KOPT-K1 (cell line): ENCODE results near the gene SIRT3.

Source experiments
- H3K27ac ChIP-seq: fragments of 200-600 bp; sonication (generic); 2 replicates; pipeline ENCODE4 v1.5.1; 2016; ENCODE audit warnings: antibody characterized with exemption, mild to moderate bottlenecking, low read depth, low read length; ENCODE audit not compliant: poor library complexity, severe bottlenecking
- H3K36me3 ChIP-seq: fragments of 200-600 bp; sonication (generic); 2 replicates; pipeline ENCODE4 v1.5.1; 2017; ENCODE audit warnings: antibody characterized with exemption, mild to moderate bottlenecking, low read length, moderate library complexity; ENCODE audit not compliant: insufficient read depth
- H3K9me3 ChIP-seq: fragments of 200-600 bp; sonication (generic); 2 replicates; pipeline ENCODE4 v1.5.1; 2017; ENCODE audit warnings: antibody characterized with exemption, low read length, mild to moderate bottlenecking; ENCODE audit not compliant: insufficient read depth, poor library complexity, severe bottlenecking

Gene SIRT3

GRCh38 chr11:218815-219593 is 17.1 kb downstream of the SIRT3 start:
- H3K9me3 ChIP-seq = no peaks in the 10 kb centered on the region
- peaks cover 28% of the 10 kb centered on the region for H3K36me3 ChIP-seq
- H3K27ac ChIP-seq = no peak overlapping the region

DNA sequence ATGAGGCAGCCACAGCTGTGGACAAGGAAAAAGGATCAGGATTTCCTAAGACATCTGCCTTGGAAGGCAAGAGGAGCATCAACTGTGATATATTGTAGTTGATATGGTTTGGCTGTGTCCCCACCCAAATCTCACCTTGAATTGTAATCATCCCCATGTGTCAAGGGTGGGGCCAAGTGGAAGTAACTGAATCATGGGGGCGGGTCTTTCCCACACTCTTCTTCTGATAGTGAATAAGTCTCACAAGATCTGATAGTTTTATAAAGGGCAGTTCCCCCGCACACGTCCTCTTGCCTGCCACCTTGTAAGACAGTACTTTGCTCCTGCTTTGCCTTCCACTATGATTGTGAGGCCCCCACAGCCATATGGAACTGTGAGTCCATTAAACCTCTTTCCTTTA is 18.4 kb downstream of the SIRT3 start:
- peaks cover 41% of the 10 kb centered on the region for H3K36me3 ChIP-seq
- H3K9me3 ChIP-seq = no peaks in the 10 kb centered on the region
- H3K27ac ChIP-seq = no peak overlapping the region

DNA sequence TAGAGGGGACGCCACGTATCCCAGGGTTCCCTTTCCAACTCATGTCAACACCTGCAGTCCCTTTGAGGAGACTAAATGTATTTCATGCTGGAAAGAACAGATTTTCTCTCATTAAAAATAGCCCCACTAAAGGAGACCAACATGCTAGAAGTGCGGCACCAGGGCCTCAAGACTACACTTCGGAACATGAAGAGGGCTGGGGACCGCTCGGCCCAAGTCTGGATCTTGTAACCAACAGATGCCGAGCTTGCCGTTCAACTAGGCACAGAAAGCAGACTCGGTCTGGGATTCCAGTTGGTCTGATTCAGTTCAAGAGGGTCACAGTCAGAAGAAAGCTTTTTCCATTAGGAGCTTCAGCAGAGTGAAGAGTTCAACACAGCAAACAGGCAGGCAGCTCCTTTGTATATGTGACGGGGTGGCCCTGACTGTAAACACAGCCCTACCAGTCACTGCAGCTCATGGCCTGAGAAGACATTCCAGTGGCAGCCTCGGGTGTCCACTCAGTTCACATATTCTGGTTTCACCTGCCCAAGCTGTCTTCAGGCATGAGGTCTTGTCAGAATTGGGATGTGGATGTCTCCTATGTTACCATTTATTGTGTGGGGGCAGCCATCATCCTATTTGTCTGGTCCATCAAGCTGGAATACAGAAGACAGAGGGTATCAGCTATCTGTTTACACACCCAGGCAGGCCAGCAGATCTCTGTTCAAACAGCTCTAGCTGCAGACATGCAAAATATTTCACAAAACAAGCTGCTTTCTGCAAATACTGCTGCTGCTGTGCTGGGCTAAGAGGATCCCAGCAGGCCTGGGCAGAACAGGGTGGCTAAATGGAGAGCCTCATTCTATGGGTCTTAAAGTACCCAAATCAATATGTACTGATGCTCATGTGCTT is 19.8 kb downstream of the SIRT3 start:
- Histone ChIP-seq H3K27ac (no peak overlapping the region), H3K36me3 (peaks cover 54% of the 10 kb centered on the region)

GRCh38 chr11:215581-216037 is 20.5 kb downstream of the SIRT3 start:
- Histone ChIP-seq H3K9me3 (no peaks in the 10 kb centered on the region), H3K27ac (no peak overlapping the region), H3K36me3 (peaks cover 62% of the 10 kb centered on the region)

More for the DNA sequence above, 19.8 kb downstream of the SIRT3 start:
- H3K9me3 ChIP-seq = no peaks in the 10 kb centered on the region

DNA sequence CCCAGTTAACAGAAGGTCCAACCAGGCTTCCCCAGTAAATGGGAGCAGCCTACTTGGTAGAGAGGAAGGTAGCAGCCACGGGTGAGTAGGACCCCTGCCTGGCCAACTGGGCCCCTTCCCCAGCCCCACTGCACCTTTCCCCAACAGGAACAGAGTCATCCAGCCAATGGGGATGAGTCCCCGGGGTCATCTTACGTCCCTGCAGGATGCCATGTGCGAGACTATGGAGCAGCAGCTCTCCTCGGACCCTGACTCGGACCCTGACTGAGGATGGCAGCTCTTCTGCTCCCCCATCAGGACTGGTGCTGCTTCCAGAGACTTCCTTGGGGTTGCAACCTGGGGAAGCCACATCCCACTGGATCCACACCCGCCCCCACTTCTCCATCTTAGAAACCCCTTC is 22.1 kb downstream of the SIRT3 start:
- H3K36me3 ChIP-seq = peaks cover 74% of the 10 kb centered on the region
- no peaks in the 10 kb centered on the region for H3K9me3 ChIP-seq
- H3K27ac ChIP-seq = no peak overlapping the region

DNA sequence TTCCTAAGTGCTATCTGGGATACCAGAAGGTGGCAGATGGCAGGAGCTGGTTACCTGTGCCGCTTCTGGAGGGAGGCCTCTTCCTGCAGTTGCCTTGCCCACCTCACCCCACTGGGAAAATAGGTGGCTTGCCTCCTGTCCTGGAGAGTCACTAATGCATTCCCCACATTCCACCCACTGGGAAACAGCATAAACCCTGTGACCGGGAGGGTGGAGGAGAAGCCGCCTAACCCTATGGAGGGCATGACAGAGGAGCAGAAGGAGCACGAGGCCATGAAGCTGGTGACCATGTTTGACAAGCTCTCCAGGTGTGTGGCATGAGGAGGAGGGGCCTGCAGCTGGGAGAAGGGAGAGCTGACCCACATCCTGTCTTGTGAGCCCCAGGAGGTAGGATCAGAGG is 23.0 kb downstream of the SIRT3 start:
- peak overlapping the region; percentile 4 for H3K27ac ChIP-seq
- H3K36me3 ChIP-seq = peaks cover 74% of the 10 kb centered on the region

DNA sequence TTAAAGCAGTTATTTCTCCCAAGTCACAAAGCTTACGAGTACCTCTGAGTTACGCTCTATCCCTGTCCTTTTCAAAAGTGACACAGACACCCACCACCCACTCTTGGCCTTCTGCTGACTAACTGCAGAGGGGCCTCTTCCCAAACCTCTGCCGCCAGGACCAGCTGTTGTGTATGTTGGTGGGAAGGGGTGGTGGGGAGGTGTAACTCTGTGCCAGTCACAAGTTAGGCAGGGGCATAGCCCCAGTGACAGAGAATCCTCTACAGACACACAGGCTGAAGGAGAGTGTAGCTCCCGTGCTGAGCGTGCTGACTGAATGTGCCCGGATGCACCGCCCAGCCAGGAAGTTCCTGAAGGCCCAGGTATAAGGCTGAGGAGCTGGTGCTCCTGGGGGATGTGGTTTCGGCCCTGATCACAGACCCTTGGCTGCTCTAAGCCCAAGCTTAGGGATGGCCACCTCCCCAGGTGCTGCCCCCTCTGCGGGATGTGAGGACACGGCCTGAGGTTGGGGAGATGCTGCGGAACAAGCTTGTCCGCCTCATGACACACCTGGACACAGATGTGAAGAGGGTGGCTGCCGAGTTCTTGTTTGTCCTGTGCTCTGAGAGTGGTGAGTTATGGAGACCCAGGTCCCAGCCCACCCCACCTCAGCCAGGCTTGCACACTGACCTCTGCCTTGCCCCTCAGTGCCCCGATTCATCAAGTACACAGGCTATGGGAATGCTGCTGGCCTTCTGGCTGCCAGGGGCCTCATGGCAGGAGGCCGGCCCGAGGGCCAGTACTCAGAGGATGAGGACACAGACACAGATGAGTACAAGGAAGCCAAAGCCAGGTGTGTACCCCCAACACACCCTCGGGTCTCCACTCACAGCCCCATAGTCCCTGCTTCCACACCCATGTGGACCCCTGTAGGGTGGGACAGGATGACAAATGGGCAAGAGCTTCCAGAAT is 23.7 kb downstream of the SIRT3 start:
- Histone ChIP-seq H3K27ac (no peak overlapping the region), H3K9me3 (no peaks in the 10 kb centered on the region), H3K36me3 (peaks cover 74% of the 10 kb centered on the region)

More for the DNA sequence above, 23.0 kb downstream of the SIRT3 start:
- no peaks in the 10 kb centered on the region for H3K9me3 ChIP-seq

GRCh38 chr11:211741-212140 is 24.4 kb downstream of the SIRT3 start:
- peaks cover 74% of the 10 kb centered on the region for H3K36me3 ChIP-seq
- no peaks in the 10 kb centered on the region for H3K9me3 ChIP-seq
- no peak overlapping the region for H3K27ac ChIP-seq

DNA sequence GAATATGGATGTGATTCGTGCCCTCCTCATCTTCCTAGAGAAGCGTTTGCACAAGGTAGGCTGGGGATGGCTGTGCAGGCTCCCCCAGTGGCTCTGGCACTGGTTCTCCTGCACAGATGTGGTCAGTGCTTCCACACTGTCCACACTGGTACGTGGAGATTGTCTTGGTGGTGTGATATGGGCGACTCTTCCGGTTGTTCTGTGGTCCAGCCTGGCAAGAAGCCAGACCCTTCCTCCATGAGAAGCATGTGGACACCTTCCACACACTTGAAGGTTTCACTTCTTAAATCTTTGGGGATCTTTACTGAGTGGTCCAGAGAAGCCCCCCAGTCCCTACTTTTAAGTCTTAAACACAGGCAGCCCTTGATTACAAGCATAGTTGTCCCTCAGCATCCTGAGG is 24.8 kb downstream of the SIRT3 start:
- peaks cover 70% of the 10 kb centered on the region for H3K36me3 ChIP-seq
- H3K9me3 ChIP-seq = no peaks in the 10 kb centered on the region
- H3K27ac ChIP-seq = no peak overlapping the region

- no peak overlapping the region for H3K27ac ChIP-seq
- H3K9me3 ChIP-seq = no peaks in the 10 kb centered on the region
- H3K36me3 ChIP-seq = peaks cover 65% of the 10 kb centered on the region
Measured at GRCh38 chr11:210803-211180, 25.4 kb downstream of the SIRT3 start.

DNA sequence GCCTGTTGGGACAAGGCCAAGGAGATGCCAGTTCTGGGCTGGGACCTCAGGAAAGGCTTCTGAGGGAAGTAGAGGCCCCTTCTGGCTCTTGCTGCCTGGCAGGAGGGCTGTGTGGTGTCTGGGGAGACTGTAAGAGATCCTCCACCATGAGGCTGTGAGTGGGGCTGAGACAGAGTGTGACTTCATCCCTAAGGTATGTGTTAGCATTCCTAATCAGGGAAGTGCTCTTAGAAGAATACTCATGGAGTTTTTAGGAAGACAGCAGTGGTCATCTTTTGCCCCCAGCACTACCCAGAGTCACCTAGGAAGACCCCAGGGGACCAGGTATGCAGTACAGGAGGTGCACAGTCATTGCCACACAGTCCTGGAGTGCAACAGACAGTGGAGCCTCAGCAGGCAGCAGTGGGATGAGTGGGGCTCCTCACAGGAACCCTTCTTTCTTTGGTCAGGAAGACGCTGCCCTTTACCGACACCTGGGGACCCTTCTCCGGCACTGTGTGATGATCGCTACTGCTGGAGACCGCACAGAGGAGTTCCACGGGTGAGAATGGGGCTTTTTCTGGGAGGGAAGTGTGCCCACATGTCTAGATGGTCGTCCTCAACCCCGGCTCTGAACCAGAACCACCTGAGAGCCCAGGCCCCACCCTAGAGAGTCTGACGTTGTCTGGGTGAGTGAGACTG is 25.9 kb downstream of the SIRT3 start:
- Histone ChIP-seq H3K27ac (peak overlapping the region; percentile 97), H3K9me3 (no peaks in the 10 kb centered on the region), H3K36me3 (peaks cover 64% of the 10 kb centered on the region)

DNA sequence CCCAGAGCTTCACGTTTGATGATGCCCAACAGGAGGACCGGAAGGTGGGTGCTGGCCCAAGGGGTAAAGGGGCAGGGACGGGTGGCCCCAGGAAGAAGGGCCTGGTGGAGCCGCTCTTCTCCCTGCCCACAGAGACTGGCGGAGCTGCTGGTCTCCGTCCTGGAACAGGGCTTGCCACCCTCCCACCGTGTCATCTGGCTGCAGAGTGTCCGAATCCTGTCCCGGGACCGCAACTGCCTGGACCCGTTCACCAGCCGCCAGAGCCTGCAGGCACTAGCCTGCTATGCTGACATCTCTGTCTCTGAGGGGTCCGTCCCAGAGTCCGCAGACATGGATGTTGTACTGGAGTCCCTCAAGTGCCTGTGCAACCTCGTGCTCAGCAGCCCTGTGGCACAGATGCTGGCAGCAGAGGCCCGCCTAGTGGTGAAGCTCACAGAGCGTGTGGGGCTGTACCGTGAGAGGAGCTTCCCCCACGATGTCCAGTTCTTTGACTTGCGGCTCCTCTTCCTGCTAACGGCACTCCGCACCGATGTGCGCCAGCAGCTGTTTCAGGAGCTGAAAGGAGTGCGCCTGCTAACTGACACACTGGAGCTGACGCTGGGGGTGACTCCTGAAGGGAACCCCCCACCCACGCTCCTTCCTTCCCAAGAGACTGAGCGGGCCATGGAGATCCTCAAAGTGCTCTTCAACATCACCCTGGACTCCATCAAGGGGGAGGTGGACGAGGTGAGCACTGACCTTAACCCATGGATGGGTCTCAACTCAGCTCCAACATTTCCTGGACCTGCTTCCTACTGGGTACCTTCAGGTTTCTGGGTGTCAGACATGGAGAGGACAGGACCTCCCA is 26.6 kb downstream of the SIRT3 start:
- Histone ChIP-seq H3K27ac (peak overlapping the region; percentile 97), H3K9me3 (no peaks in the 10 kb centered on the region), H3K36me3 (peaks cover 64% of the 10 kb centered on the region)

DNA sequence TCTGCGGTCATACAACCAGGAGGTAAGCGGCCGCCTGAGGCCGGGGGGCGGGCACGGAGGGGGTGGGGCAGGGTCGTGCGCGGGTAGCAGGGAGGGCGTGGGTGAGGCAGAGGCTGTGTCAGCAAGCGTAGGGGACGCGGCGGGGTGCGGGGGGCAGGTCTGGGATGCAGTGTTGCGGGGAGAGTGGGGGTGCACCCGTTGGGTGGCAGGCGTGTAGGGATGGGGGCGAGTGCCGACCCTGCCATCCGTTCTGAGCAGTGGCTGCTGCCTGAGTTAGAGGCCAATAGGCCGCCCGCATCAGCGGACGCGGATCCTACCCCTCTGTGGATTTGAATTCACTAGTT is 27.3 kb downstream of the SIRT3 start:
- peak overlapping the region; percentile 97 for H3K27ac ChIP-seq
- H3K36me3 ChIP-seq = peaks cover 64% of the 10 kb centered on the region
- no peaks in the 10 kb centered on the region for H3K9me3 ChIP-seq
